SK-N-MC (cell line): ENCODE data around the gene NELFB.

Experiments used
- EZH2 ChIP-seq: fragments of 200-600 bp; sonication (generic); IDR thresholded peaks from one replicate; pipeline ENCODE4 v1.6.1; 2017; ENCODE audit warnings: antibody characterized with exemption
- POLR2AphosphoS5 ChIP-seq: IDR thresholded peaks from 2 replicates; pipeline ENCODE4 v1.6.1; 2012; ENCODE audit warnings: mild to moderate bottlenecking, low read depth, low read length, borderline replicate concordance

GRCh38 chr9:137214620-137215019, 40.5 kb upstream of the NELFB start:
- no peak for TF ChIP-seq EZH2
- no peak for TF ChIP-seq POLR2AphosphoS5
